ENCODE measurements around the gene EBPL. TPM values are rescaled to one million over a fixed set of nuclear protein-coding genes. Genes with fewer than 3 reads are reported as not detected.
"Not testable (repeated sequence)": the region's sequence is repeated elsewhere in the genome, so short reads cannot be mapped to it uniquely, and the experiment has no call there.

Gene EBPL
- total RNA-seq, 2 donors from 2014 or later: 11.8 to 17.1 TPM

DNA sequence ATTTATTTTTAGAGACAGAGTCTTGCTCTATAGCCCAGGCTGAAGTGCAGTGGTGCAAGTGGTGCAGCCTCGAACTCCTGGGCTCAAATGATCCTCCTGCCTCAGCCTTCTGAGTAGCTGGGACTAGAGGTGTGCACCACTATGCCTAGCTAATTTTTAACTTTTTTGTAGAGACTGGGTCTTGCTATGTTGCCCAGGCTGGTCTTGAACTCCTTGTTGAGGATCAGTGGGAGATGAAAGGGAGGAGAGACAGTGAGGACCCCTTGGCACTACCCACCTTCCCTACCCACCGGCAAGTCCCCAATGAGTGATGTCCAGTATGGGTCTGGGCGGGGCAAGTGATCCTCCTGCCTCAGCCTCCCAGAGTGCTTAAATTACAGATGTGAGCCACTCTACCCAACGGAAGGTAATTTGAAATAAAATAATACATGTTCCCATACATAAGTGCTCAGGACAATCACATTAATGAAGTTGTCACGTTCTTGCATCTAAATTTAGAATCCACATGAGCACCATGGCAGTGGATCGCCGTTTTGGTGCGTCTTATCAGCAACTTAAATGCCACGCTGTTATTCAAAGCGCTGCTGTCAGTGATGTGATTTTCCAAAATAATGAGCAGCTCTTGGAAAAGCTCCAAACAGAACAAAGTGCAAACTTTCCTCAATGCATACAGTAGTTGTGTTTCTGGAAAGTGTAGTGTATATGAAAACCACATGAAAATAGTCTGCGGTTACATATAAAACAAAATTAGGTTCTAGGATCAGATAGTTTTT, 68.9 kb downstream of the EBPL start:
- no peaks in the 10 kb centered on the region for H3K9me3 ChIP-seq (ENCODE audit: control insufficient read depth, low read length, poor library complexity, severe bottlenecking)
- Mint-ChIP-seq H3K36me3 (ENCODE audit: low read depth) (no peaks in the 10 kb centered on the region), H3K27ac (no peak overlapping the region), H3K4me1 (no peaks in the 10 kb centered on the region), H3K4me3 (no peak overlapping the region), H3K27me3 (peaks cover 11% of the 10 kb centered on the region)
- ATAC-seq: no peak
- DNase-seq: no peak

DNA sequence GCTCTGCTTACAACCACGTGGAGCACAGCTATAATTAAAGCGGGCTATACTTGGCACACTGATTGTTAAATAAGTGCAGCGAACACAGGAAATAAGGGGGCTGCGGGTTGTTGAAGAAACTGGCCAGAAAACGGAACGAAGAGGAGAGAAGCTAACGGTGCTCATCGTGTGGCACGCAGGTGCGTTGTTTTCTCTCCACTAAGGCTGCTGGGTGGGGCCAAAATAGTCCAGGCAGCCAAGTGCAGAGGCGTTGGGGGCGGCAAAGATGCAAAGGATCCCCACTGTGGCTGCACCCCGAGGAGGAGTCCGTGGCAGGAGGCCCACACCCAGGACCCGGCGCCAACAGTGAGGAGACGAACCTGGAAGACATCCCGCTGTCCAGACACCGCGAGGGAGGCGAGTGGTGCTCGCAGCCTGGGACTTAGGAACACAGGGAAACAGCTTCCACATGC, 71.1 kb downstream of the EBPL start:
- DNase-seq: no peak
- peaks cover 11% of the 10 kb centered on the region for H3K27me3 Mint-ChIP-seq

DNA sequence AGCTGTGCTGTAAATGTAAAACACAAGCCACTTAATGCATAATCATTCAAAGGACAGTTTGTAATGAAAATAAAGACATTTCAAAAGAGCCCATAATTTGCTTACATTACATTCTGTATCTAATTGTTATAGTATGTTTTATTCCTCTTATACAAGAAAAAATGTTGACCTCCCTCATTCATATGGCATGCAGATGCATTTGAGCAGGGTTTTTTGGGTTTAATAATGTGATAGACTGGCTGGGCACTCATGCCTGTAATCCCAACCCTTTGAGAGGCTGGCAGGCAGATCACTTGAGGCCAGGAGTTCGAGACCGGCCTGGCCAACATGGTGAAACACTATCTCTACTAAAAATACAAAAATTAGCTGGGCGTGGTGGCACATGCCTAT, 74.6 kb downstream of the EBPL start:
- H3K27ac Mint-ChIP-seq: no peak overlapping the region
- ATAC-seq (no peak), DNase-seq (no peak)
- no peaks in the 10 kb centered on the region for H3K4me1 Mint-ChIP-seq
- H3K27me3 Mint-ChIP-seq: peaks cover 10% of the 10 kb centered on the region
- no peak overlapping the region for H3K4me3 Mint-ChIP-seq
- no peaks in the 10 kb centered on the region for H3K9me3 ChIP-seq (ENCODE audit: control insufficient read depth, low read length, poor library complexity, severe bottlenecking)
- H3K36me3 Mint-ChIP-seq (ENCODE audit: low read depth): no peaks in the 10 kb centered on the region

More for the DNA sequence above, 71.1 kb downstream of the EBPL start:
- peak overlapping the region; percentile 11 for H3K27ac Mint-ChIP-seq
- H3K4me1 Mint-ChIP-seq: no peaks in the 10 kb centered on the region
- H3K36me3 Mint-ChIP-seq (ENCODE audit: low read depth): no peaks in the 10 kb centered on the region
- ATAC-seq: no peak
- H3K4me3 Mint-ChIP-seq: no peak overlapping the region
- H3K9me3 ChIP-seq (ENCODE audit: control insufficient read depth, low read length, poor library complexity, severe bottlenecking): no peaks in the 10 kb centered on the region

DNA sequence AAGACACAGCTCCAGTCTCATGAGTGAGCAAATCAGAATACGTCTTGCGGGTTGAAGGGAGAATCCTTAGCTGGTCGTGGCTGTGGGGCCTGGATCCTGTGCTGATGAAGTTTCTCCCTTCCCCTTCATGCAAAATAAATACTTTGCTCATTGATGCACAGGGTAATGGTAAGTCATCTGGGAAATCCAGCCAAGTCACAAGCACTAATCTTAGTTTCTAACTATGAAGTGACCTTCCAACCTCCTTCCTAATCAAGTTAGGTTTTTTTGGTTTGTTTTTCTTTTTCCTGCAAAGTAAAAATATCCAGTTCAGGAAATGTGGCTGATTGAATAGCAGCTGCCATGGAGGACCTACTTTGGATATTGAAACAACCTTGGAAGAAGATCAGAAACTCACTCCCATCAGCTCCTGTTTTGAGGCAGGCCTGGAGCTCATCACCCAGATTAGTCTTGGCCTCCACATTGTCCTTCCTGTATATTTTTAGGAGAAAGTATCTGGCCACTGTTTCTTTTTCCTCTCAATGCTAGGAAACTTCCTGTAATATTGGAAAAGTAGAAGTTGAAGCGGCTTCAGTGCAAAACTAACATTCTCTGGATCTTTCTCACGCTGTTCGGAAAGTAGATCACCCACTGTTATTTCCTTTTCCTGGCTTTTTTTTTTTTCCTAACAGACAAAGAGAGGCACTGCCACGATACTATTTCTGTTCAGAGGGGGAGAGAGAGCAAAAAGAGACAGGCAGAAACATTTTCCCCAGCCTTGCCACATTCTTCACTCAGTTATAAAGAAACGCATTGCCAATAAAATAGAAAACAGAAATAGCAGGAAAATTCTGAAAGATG, 75.2 kb downstream of the EBPL start:
- no peak for ATAC-seq
- no peaks in the 10 kb centered on the region for H3K4me1 Mint-ChIP-seq
- no peak overlapping the region for H3K4me3 Mint-ChIP-seq
- H3K27ac Mint-ChIP-seq: no peak overlapping the region
- H3K27me3 Mint-ChIP-seq: peaks cover 12% of the 10 kb centered on the region
- H3K9me3 ChIP-seq (ENCODE audit: control insufficient read depth, low read length, poor library complexity, severe bottlenecking): no peaks in the 10 kb centered on the region
- no peak for DNase-seq
- H3K36me3 Mint-ChIP-seq (ENCODE audit: low read depth): no peaks in the 10 kb centered on the region

DNA sequence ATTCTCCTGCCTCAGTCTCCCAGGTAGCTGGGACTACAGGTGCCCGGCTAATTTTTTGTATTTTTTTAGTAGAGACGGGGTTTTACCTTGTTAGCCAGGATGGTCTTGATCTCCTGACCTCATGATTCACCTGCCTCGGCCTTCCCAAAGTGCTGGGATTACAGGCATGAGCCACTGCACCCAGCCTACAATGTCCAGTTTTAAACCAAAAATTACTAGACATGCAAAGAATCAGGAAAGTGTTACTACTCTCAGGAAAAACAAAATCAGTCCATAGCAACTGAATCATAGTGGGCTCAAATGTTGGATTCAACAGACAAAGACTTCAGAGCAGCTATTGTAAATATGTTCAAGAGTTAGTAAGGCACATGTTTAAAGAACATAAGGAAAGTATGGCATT, 79.2 kb downstream of the EBPL start:
- not testable (repeated sequence) for H3K27ac Mint-ChIP-seq; H3K4me3 Mint-ChIP-seq; DNase-seq; H3K27me3 Mint-ChIP-seq; H3K4me1 Mint-ChIP-seq; H3K36me3 Mint-ChIP-seq (ENCODE audit: low read depth); ATAC-seq; H3K9me3 ChIP-seq (ENCODE audit: control insufficient read depth, low read length, poor library complexity, severe bottlenecking)

Other genes with a start within 250 kb of the EBPL start
- gene CAB39L, start 247.4 kb downstream of the EBPL start, total RNA-seq: 1 to 10 TPM; 3.4 to 5.9 TPM
- 10 to 100 TPM; 15.9 to 17.9 TPM for gene SETDB2, start 247.2 kb downstream of the EBPL start, total RNA-seq
- gene PHF11, start 195.5 kb downstream of the EBPL start, total RNA-seq: 100 to 1,000 TPM; 104 to 119 TPM
- 10 to 100 TPM; 20.2 to 23.0 TPM for gene RCBTB1, start 105.9 kb downstream of the EBPL start, total RNA-seq
- gene ARL11, start 63.0 kb downstream of the EBPL start, total RNA-seq: under 1 TPM in 1 of 2 donors, not detected in 1; 0.22 TPM
- 10 to 100 TPM; 19.1 to 25.1 TPM for gene KPNA3, start 101.2 kb upstream of the EBPL start, total RNA-seq
- 1 to 10 TPM in 1 of 2 donors, under 1 TPM in 1; 0.99 to 3.0 TPM for gene SPRYD7, start 244.9 kb upstream of the EBPL start, total RNA-seq